Esophagus squamous epithelium (tissue), 5 donors: ENCODE measurements around the gene MAEA. TPM values are rescaled to one million over a fixed set of nuclear protein-coding genes. Genes with fewer than 3 reads are reported as not detected.

Experiments
- DNase-seq: peaks from one replicate; lab custom pipeline; 2025; lab: John Stamatoyannopoulos, UW
- H3K27ac ChIP-seq, 4 donors: fragments of 200-600 bp; sonication (generic); one replicate each; pipeline ENCODE4 v1.5.1; 2016 to 2019; ENCODE audit warnings: mild to moderate bottlenecking in 1 of 4
- H3K27me3 ChIP-seq, 4 donors: fragments of 200-600 bp; sonication (generic); 1 replicate in 3 of 4; 2 replicates in 1 of 4; pipeline versions ENCODE4 v1.5.1 to v1.6.0; 2017 to 2021; ENCODE audit warnings: antibody characterized with exemption in 1 of 4
- H3K36me3 ChIP-seq, 3 donors: fragments of 200-600 bp; sonication (generic); one replicate each; pipeline ENCODE4 v1.5.1; 2016 to 2019
- H3K4me1 ChIP-seq, 3 donors: fragments of 200-600 bp; sonication (generic); one replicate each; pipeline ENCODE4 v1.5.1; 2017 to 2019
- H3K4me3 ChIP-seq, 4 donors: fragments of 200-600 bp; sonication (generic); 1 replicate in 3 of 4; 2 replicates in 1 of 4; pipeline ENCODE4 v1.5.1; 2016 to 2019; ENCODE audit warnings: mild to moderate bottlenecking in 2 of 4, moderate library complexity in 1 of 4
- H3K9me3 ChIP-seq, 3 donors: fragments of 200-600 bp; sonication (generic); one replicate each; pipeline ENCODE4 v1.5.1; 2016 to 2019
- POLR2A ChIP-seq, 4 donors: fragments of 450-650 bp; IDR thresholded peaks; one replicate each; pipeline ENCODE4 v1.6.1; 2017; ENCODE audit warnings: antibody characterized with exemption in 4 of 4, mild to moderate bottlenecking in 4 of 4, moderate library complexity in 3 of 4
- WGBS, 2 donors: methylation state at CpG; one replicate each; pipeline ENCODE4 v1.1.5; 2018; 5-methylcytosine and 5-hydroxymethylcytosine counted together
- intact Hi-C: fragments of 100-400 bp; cut with DNase I; formaldehyde crosslinking; loops from one replicate; pipeline ENCODE4 v1.15.0; 2022
- total RNA-seq, 4 donors: library from RNA; depleted of rRNA; stranded (reverse); fragments of >200 nt; gene quantifications; one replicate each; pipeline ENCODE4 v1.1.0, GENCODE V29; 2016
- TF ChIP-seq, protein P1 (sequence below), 6 experiments: fragments of 450-650 bp in 4 of 6; fragments of 200-600 bp in 2 of 6; sonication (generic) in 2 of 6; IDR thresholded peaks; one replicate each; pipeline ENCODE4 v1.5.1; 2016 to 2019; ENCODE audit warnings: antibody characterized with exemption in 6 of 6, mild to moderate bottlenecking in 4 of 6, moderate library complexity in 4 of 6
- donor health status: DM: yes; HTN: yes; CAD: no.

Gene MAEA
- total RNA-seq, 4 donors from 2014 or later = 56.6 to 78.7 (median 67.5) TPM

DNA sequence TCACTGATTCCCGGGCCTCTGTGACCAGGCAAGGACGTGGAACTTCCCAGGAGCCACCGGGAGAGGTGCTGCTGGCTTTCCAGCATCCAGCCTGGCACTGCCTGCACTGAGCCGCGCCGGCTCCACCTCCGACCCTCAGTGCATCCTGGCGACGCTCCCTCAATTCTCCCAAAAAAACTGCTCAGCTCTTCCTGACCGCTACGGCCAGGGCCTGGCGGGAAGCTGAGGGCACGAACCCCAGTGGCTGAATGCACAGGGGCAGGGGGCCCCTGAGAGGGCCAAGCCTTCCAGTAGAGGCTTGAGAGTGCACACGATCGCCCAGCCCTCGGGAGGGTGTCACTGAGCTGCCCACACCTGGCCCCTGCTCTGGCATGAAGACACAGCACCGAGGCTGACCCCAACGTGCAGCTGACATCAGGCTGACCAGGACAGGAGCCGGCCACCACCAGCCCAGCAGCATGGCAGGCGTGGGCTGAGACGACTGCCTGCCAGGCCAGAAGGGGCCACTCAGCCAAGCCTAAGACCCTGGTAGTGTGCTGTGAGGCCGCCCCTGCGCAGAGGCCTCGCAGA, 47.7 kb upstream of the MAEA start:
- Histone ChIP-seq H3K27me3 (no peaks in the 10 kb centered on the region), H3K36me3 (peaks cover 18 to 56% (median 19%) of the 10 kb centered on the region in 3 donors), H3K4me3 (no peak overlapping the region), H3K9me3 (no peaks in the 10 kb centered on the region), H3K27ac (no peak overlapping the region), H3K4me1 (peaks cover 51 to 64% (median 54%) of the 10 kb centered on the region in 3 donors)
- TF ChIP-seq, protein P1, sequence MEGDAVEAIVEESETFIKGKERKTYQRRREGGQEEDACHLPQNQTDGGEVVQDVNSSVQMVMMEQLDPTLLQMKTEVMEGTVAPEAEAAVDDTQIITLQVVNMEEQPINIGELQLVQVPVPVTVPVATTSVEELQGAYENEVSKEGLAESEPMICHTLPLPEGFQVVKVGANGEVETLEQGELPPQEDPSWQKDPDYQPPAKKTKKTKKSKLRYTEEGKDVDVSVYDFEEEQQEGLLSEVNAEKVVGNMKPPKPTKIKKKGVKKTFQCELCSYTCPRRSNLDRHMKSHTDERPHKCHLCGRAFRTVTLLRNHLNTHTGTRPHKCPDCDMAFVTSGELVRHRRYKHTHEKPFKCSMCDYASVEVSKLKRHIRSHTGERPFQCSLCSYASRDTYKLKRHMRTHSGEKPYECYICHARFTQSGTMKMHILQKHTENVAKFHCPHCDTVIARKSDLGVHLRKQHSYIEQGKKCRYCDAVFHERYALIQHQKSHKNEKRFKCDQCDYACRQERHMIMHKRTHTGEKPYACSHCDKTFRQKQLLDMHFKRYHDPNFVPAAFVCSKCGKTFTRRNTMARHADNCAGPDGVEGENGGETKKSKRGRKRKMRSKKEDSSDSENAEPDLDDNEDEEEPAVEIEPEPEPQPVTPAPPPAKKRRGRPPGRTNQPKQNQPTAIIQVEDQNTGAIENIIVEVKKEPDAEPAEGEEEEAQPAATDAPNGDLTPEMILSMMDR (IDR thresholded peaks at IDR 0.05) = no peak
- TF ChIP-seq POLR2A (IDR thresholded peaks at IDR 0.05) = no peak
- intact Hi-C loops = no loop called here
- WGBS, 2 donors = 83 to 100% methylated on average over 1 to 2 of the region's 24 CpGs
- no peak for DNase-seq

DNA sequence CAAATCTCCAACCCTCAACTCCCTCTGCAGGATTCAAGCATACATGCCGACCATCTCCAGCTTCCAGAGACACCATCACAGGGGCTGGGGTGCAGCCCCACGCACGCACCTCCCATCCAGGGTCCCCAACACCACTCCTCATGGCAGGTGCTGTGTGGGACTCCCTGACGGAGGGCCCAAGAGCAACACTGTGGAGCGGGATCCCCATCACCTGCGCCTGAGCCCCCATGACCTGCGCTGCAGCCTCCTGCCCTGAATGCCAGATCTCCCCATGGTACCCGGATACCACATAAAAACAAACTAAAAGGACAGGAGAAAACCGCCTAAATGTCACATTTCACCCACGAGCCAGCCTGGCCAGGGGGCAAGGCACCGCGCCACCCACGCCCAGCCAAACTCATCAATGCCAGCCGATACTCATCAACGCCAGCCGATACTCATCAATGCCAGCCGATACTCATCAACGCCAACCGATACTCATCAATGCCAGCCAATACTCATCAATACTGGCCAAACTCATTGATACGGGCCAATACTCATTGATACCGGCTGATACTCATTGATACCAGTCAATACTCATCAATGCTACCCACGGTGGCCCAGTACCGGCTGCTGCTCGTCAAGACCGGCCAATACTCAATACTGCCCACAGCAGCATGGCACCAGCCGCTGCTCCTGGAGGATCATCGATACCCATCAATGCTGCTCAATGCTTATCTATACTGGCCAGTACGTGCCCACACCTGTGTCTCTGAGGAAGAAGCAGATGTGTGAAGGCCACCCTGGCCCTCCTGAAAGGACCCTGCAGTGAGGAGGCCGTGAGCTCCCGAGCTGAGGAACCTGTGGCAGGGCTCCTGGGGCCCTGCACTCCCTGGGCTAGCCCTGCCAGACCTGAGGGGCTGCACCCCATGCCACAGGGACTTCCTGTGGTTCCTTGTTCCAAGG, 46.9 kb upstream of the MAEA start:
- WGBS, 2 donors = 91 to 92% methylated on average over 21 to 22 of the region's 30 CpGs
- Histone ChIP-seq H3K36me3 (peaks cover 17 to 48% (median 19%) of the 10 kb centered on the region in 3 donors), H3K4me1 (peaks cover 55 to 72% (median 58%) of the 10 kb centered on the region in 3 donors), H3K27ac (no peak overlapping the region), H3K27me3 (no peaks in the 10 kb centered on the region), H3K4me3 (no peak overlapping the region), H3K9me3 (no peaks in the 10 kb centered on the region)
- intact Hi-C loops = no loop called here
- TF ChIP-seq, protein P1 (IDR thresholded peaks at IDR 0.05) = no peak
- TF ChIP-seq POLR2A (IDR thresholded peaks at IDR 0.05) = no peak
- no peak for DNase-seq

- H3K27ac ChIP-seq = peak overlapping the region in 1 of 4 donors; percentile 8
- H3K4me1 ChIP-seq = peaks cover 55 to 74% (median 58%) of the 10 kb centered on the region in 3 donors
- peaks cover 9 to 40% (median 15%) of the 10 kb centered on the region in 3 donors for H3K36me3 ChIP-seq
- intact Hi-C loops = no loop called here
- H3K4me3 ChIP-seq = no peak overlapping the region
- H3K27me3 ChIP-seq = no peaks in the 10 kb centered on the region
- WGBS, 2 donors = 53% methylated on average over 6 of the region's 15 CpGs; no CpG with 5 or more reads in 1 of the 2 donors
- H3K9me3 ChIP-seq = no peaks in the 10 kb centered on the region
- no peak for TF ChIP-seq POLR2A (IDR thresholded peaks at IDR 0.05)
- TF ChIP-seq, protein P1 (IDR thresholded peaks at IDR 0.05) = peak in 1 of 6 experiments; percentile 19
- DNase-seq = no peak
Measured at GRCh38 chr4:1243451-1244080, 46.1 kb upstream of the MAEA start.

GRCh38 chr4:1244081-1244977, 45.4 kb upstream of the MAEA start:
- TF ChIP-seq, protein P1 (IDR thresholded peaks at IDR 0.05) = no peak
- TF ChIP-seq POLR2A (IDR thresholded peaks at IDR 0.05) = no peak
- H3K9me3 ChIP-seq = no peaks in the 10 kb centered on the region
- H3K4me3 ChIP-seq = peak overlapping the region in 1 of 4 donors; percentile 3
- intact Hi-C loops = no loop called here
- peaks cover 52 to 68% (median 58%) of the 10 kb centered on the region in 3 donors for H3K4me1 ChIP-seq
- peaks cover 8 to 32% (median 11%) of the 10 kb centered on the region in 3 donors for H3K36me3 ChIP-seq
- H3K27me3 ChIP-seq = no peaks in the 10 kb centered on the region
- DNase-seq = no peak
- WGBS, 2 donors = 69 to 89% methylated on average over 8 to 10 of the region's 33 CpGs
- peak overlapping the region in 3 of 4 donors; percentile 8 to 39 (median 19) for H3K27ac ChIP-seq
